ENCODE data around the gene AGBL2.
"Not testable (repeated sequence)": the region's sequence is repeated elsewhere in the genome, so short reads cannot be mapped to it uniquely, and the experiment has no call there.

The AGBL2 gene

DNA sequence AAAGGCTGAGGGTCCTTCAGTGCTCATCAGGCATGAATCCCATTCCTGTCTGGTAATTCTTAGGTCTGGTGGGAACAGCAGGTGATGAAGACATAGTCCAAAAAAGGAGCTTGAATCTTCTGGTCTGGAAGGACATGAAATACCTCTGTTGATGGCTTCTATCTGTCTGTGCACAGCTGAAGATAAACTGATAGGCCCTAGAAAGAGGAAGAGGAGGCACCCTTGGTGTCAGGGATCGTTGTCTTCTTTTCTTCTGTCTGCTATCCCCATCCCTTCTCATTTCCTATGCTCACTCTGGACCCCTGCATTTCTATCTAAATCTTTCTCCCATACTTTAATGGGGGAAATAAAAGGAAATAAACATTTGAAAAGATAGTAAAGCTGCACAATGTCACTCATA, 9.4 kb downstream of the AGBL2 start:
- in situ Hi-C loops (cut with HindIII; ENCODE audit: low pct_ligation_motif_present, low sequenced_read_pairs), result no loop called here
- no peak overlapping the region for H3K27ac ChIP-seq
- TF ChIP-seq, protein P1, sequence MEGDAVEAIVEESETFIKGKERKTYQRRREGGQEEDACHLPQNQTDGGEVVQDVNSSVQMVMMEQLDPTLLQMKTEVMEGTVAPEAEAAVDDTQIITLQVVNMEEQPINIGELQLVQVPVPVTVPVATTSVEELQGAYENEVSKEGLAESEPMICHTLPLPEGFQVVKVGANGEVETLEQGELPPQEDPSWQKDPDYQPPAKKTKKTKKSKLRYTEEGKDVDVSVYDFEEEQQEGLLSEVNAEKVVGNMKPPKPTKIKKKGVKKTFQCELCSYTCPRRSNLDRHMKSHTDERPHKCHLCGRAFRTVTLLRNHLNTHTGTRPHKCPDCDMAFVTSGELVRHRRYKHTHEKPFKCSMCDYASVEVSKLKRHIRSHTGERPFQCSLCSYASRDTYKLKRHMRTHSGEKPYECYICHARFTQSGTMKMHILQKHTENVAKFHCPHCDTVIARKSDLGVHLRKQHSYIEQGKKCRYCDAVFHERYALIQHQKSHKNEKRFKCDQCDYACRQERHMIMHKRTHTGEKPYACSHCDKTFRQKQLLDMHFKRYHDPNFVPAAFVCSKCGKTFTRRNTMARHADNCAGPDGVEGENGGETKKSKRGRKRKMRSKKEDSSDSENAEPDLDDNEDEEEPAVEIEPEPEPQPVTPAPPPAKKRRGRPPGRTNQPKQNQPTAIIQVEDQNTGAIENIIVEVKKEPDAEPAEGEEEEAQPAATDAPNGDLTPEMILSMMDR (IDR thresholded peaks at IDR 0.05; ENCODE audit: low read depth, low read length, missing control alignments), result no peak
- no peak overlapping the region for H3K4me3 ChIP-seq (ENCODE audit: low read depth, low read length)
- H3K27me3 ChIP-seq (replicated peaks), result no peaks in the 10 kb centered on the region
- no peaks in the 10 kb centered on the region for H3K36me3 ChIP-seq (replicated peaks)
- no peak for DNase-seq

DNA sequence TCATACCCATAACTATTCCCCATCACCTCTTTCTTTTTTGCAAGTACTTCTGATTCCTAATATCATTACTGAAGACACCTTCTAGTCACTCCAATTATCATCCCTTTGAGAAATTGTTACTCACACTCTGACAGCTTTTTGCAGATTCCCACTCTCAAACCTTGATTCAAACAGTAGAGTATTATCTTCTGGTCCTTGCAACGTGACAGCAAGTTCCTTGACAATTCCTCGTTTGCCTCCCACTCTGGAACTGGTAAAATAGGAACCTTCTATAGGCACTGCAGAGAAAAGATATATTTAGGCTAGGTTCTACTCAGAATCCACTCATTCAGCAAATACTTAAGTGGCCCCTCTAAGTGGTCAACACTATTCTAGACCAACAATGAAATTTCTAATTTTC, 23.2 kb downstream of the AGBL2 start:
- in situ Hi-C loops (cut with HindIII; ENCODE audit: low pct_ligation_motif_present, low sequenced_read_pairs), result no loop called here
- no peak overlapping the region for H3K27ac ChIP-seq
- no peaks in the 10 kb centered on the region for H3K27me3 ChIP-seq (replicated peaks)
- no peak for DNase-seq
- no peak overlapping the region for H3K4me3 ChIP-seq (ENCODE audit: low read depth, low read length)
- TF ChIP-seq, protein P1 (IDR thresholded peaks at IDR 0.05; ENCODE audit: low read depth, low read length, missing control alignments), result no peak
- H3K36me3 ChIP-seq (replicated peaks), result no peaks in the 10 kb centered on the region

DNA sequence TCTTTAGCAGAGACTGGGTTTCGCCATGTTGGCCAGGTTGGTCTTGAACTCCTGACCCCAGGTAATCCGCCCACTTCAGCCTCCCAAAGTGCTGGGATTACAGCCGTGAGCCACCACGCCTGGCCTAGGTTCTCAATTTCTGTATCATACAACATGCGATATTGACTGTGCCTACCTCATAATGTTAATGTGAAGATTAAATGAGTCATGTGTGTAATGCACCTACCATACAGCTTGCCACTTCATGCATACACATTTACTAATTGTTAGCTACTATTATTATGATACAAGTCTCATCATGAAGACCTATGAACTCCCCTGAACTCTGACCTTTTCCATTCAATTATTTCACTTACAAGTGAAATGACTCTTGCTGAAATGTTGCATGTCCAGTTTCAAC, 25.7 kb downstream of the AGBL2 start:
- no peaks in the 10 kb centered on the region for H3K36me3 ChIP-seq (replicated peaks)
- no peak overlapping the region for H3K4me3 ChIP-seq (ENCODE audit: low read depth, low read length)
- H3K27ac ChIP-seq, result no peak overlapping the region
- no peak for DNase-seq
- TF ChIP-seq, protein P1 (IDR thresholded peaks at IDR 0.05; ENCODE audit: low read depth, low read length, missing control alignments), result no peak
- H3K27me3 ChIP-seq (replicated peaks), result no peaks in the 10 kb centered on the region
- in situ Hi-C loops (cut with HindIII; ENCODE audit: low pct_ligation_motif_present, low sequenced_read_pairs), result no loop called here

DNA sequence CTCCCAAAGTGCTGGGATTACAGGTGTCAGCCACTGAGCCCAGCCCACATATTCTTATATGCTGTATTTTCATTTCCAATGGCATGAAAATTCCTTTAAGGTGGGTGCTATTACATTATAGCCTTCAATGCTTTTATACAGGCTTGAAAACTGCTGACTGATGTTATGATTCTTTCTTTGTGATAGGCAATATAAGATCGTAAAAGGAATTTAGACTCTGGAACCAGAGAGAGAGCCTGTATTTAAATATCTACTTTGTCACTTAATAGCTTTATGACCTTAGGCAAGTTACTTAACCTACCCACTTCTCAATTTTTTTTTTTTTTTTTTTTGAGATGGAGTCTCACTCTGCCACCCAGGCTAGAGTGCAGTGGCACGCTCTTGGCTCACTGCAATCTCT, 26.2 kb downstream of the AGBL2 start:
- in situ Hi-C loops (cut with HindIII; ENCODE audit: low pct_ligation_motif_present, low sequenced_read_pairs), result no loop called here
- no peaks in the 10 kb centered on the region for H3K36me3 ChIP-seq (replicated peaks)
- H3K27me3 ChIP-seq (replicated peaks), result no peaks in the 10 kb centered on the region
- no peak overlapping the region for H3K4me3 ChIP-seq (ENCODE audit: low read depth, low read length)
- no peak overlapping the region for H3K27ac ChIP-seq
- no peak for DNase-seq
- TF ChIP-seq, protein P1 (IDR thresholded peaks at IDR 0.05; ENCODE audit: low read depth, low read length, missing control alignments), result no peak

DNA sequence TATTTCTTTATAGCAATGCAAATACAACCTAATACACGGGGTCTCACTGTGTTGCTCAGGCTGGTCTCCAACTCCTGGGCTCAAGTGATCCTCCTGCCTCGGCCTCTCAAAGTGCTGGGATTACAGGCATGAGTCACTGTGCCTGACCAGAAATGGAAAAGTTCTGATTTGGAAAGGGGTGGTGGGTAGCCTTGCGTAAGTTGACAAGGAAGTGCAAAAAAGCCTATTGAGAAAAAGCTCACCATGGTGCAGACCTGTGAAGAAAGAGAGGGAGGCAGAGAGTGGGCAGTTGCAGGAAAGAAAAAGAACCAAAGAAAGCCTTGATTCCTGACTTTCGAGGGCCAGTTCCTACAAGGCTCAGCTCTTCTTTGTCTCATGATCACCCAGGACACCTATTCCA, 27.1 kb downstream of the AGBL2 start:
- in situ Hi-C loops (cut with HindIII; ENCODE audit: low pct_ligation_motif_present, low sequenced_read_pairs), result no loop called here
- Histone ChIP-seq H3K4me3 (ENCODE audit: low read depth, low read length) (no peak overlapping the region), H3K36me3 (replicated peaks) (no peaks in the 10 kb centered on the region), H3K27ac (no peak overlapping the region), H3K27me3 (replicated peaks) (no peaks in the 10 kb centered on the region)
- TF ChIP-seq, protein P1 (IDR thresholded peaks at IDR 0.05; ENCODE audit: low read depth, low read length, missing control alignments), result no peak
- no peak for DNase-seq

DNA sequence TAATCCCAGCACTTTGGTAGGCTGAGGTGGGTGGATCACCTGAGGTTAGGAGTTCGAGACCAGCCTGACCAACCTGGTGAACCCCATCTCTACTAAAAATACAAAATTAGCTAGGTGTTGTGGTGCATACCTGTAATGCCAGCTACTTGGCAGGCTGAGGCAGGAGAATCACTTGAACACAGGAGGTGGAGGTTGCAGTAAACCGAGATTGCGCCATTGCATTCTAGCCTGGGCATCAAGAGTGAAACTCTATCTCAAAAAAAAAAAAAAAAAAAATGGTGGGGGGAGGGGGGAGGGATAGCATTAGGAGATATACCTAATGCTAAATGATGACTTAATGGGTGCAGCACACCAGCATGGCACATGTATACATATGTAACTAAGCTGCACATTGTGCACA, 28.5 kb downstream of the AGBL2 start:
- H3K4me3 ChIP-seq (ENCODE audit: low read depth, low read length); H3K27me3 ChIP-seq (replicated peaks); in situ Hi-C loops (cut with HindIII; ENCODE audit: low pct_ligation_motif_present, low sequenced_read_pairs); DNase-seq; H3K36me3 ChIP-seq (replicated peaks); H3K27ac ChIP-seq: not testable (repeated sequence)

Data from brain microvascular endothelial cell (primary cell).